ENCODE measurements around the gene HSPB9. TPM values are rescaled to one million over a fixed set of nuclear protein-coding genes. Genes with fewer than 3 reads are reported as not detected.
A peak's percentile ranks its signal among the peaks of the same experiment; 100 is the strongest.

The HSPB9 gene
- polyA plus RNA-seq, 1 donor from 2014 or later: not detected

- H3K36me3 ChIP-seq (ENCODE audit: insufficient read depth, low read length): no peaks in the 10 kb centered on the region
- H2AFZ ChIP-seq (ENCODE audit: low read depth, low read length): no peak overlapping the region
- no peak overlapping the region for H3K4me3 ChIP-seq (ENCODE audit: low read length)
- no peak overlapping the region for H3K27ac ChIP-seq (ENCODE audit: low read length)
- no peak overlapping the region for H3K4me2 ChIP-seq (ENCODE audit: low read length)
- no peaks in the 10 kb centered on the region for H3K9me2 ChIP-seq (ENCODE audit: insufficient read depth, low read length)
- no peaks in the 10 kb centered on the region for H4K20me1 ChIP-seq (ENCODE audit: insufficient read depth)
- no peaks in the 10 kb centered on the region for H3K79me2 ChIP-seq (replicated peaks; ENCODE audit: insufficient read depth, low read length)
- TF ChIP-seq MXI1 (conservative IDR thresholded peaks at IDR 0.05; ENCODE audit: poor library complexity, severe bottlenecking) (no peak), EZH2 (IDR thresholded peaks at IDR 0.05; ENCODE audit: borderline replicate concordance, insufficient read depth, low read length, poor library complexity, severe bottlenecking) (no peak), RAD21 (conservative IDR thresholded peaks at IDR 0.05) (peak; percentile 90), EP300 (conservative IDR thresholded peaks at IDR 0.05; ENCODE audit: poor library complexity, severe bottlenecking) (no peak), CTCF (IDR thresholded peaks at IDR 0.05; ENCODE audit: poor library complexity, severe bottlenecking) (peak; percentile 91), SMC3 (conservative IDR thresholded peaks at IDR 0.05; ENCODE audit: poor library complexity) (peak; percentile 92), POLR2AphosphoS5 (IDR thresholded peaks at IDR 0.05) (no peak), TAF1 (IDR thresholded peaks at IDR 0.05; ENCODE audit: low read depth) (no peak)
- TF ChIP-seq, protein P1, sequence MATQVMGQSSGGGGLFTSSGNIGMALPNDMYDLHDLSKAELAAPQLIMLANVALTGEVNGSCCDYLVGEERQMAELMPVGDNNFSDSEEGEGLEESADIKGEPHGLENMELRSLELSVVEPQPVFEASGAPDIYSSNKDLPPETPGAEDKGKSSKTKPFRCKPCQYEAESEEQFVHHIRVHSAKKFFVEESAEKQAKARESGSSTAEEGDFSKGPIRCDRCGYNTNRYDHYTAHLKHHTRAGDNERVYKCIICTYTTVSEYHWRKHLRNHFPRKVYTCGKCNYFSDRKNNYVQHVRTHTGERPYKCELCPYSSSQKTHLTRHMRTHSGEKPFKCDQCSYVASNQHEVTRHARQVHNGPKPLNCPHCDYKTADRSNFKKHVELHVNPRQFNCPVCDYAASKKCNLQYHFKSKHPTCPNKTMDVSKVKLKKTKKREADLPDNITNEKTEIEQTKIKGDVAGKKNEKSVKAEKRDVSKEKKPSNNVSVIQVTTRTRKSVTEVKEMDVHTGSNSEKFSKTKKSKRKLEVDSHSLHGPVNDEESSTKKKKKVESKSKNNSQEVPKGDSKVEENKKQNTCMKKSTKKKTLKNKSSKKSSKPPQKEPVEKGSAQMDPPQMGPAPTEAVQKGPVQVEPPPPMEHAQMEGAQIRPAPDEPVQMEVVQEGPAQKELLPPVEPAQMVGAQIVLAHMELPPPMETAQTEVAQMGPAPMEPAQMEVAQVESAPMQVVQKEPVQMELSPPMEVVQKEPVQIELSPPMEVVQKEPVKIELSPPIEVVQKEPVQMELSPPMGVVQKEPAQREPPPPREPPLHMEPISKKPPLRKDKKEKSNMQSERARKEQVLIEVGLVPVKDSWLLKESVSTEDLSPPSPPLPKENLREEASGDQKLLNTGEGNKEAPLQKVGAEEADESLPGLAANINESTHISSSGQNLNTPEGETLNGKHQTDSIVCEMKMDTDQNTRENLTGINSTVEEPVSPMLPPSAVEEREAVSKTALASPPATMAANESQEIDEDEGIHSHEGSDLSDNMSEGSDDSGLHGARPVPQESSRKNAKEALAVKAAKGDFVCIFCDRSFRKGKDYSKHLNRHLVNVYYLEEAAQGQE (IDR thresholded peaks at IDR 0.05; ENCODE audit: borderline replicate concordance): no peak
- no peak overlapping the region for H3K9ac ChIP-seq (ENCODE audit: low read length)
- H3F3A ChIP-seq (ENCODE audit: insufficient read depth, low read length, poor library complexity, severe bottlenecking): no peaks in the 10 kb centered on the region
- H3K9me3 ChIP-seq (ENCODE audit: low read length): no peaks in the 10 kb centered on the region
- H3K27me3 ChIP-seq (ENCODE audit: insufficient read depth, low read depth, low read length): no peaks in the 10 kb centered on the region
Measured at GRCh38 chr17:42116705-42117396, 5.8 kb upstream of the HSPB9 start.

- Histone ChIP-seq H3K36me3 (ENCODE audit: insufficient read depth, low read length) (no peaks in the 10 kb centered on the region), H3F3A (ENCODE audit: insufficient read depth, low read length, poor library complexity, severe bottlenecking) (no peaks in the 10 kb centered on the region), H3K9ac (ENCODE audit: low read length) (no peak overlapping the region), H3K27me3 (ENCODE audit: insufficient read depth, low read depth, low read length) (no peaks in the 10 kb centered on the region), H3K27ac (ENCODE audit: low read length) (no peak overlapping the region), H4K20me1 (ENCODE audit: insufficient read depth) (no peaks in the 10 kb centered on the region), H3K4me3 (ENCODE audit: low read length) (no peak overlapping the region), H3K9me2 (ENCODE audit: insufficient read depth, low read length) (no peaks in the 10 kb centered on the region), H3K9me3 (ENCODE audit: low read length) (no peaks in the 10 kb centered on the region), H2AFZ (ENCODE audit: low read depth, low read length) (no peak overlapping the region), H3K79me2 (replicated peaks; ENCODE audit: insufficient read depth, low read length) (no peaks in the 10 kb centered on the region), H3K4me2 (ENCODE audit: low read length) (no peak overlapping the region)
- TF ChIP-seq, protein P1 (IDR thresholded peaks at IDR 0.05; ENCODE audit: borderline replicate concordance): no peak
- TF ChIP-seq EZH2 (IDR thresholded peaks at IDR 0.05; ENCODE audit: borderline replicate concordance, insufficient read depth, low read length, poor library complexity, severe bottlenecking) (no peak), SMC3 (conservative IDR thresholded peaks at IDR 0.05; ENCODE audit: poor library complexity) (no peak), EP300 (conservative IDR thresholded peaks at IDR 0.05; ENCODE audit: poor library complexity, severe bottlenecking) (no peak), TAF1 (IDR thresholded peaks at IDR 0.05; ENCODE audit: low read depth) (no peak), CTCF (IDR thresholded peaks at IDR 0.05; ENCODE audit: poor library complexity, severe bottlenecking) (no peak), POLR2AphosphoS5 (IDR thresholded peaks at IDR 0.05) (no peak), MXI1 (conservative IDR thresholded peaks at IDR 0.05; ENCODE audit: poor library complexity, severe bottlenecking) (no peak)
Measured at GRCh38 chr17:42117397-42118125, 5.0 kb upstream of the HSPB9 start.

All from neural cell (in vitro differentiated cells).